HG03045 (cell line): Measurements from ENCODE around the gene SCN1A.
A peak's percentile ranks its signal among the peaks of the same experiment; 100 is the strongest.
"Not testable (repeated sequence)": the region's sequence is repeated elsewhere in the genome, so short reads cannot be mapped to it uniquely, and the experiment has no call there.

Experiments
- ATAC-seq: cut with Tn5 transposase; IDR thresholded peaks from one replicate; pipeline ENCODE4 v1.9.1; 2021; ENCODE audit warnings: mild to moderate bottlenecking, moderate library complexity; ENCODE audit not compliant: unreplicated experiment

SCN1A gene

GRCh38 chr2:165989851-165990250, 138.0 kb downstream of the SCN1A start:
- no peak for ATAC-seq

GRCh38 chr2:165985120-165985519, 142.7 kb downstream of the SCN1A start:
- no peak for ATAC-seq

- not testable (repeated sequence) for ATAC-seq
These were observed 155.7 kb downstream of the SCN1A start for GRCh38 chr2:165972161-165972560.

GRCh38 chr2:165970663-165971062, 157.2 kb downstream of the SCN1A start:
- ATAC-seq, result no peak

GRCh38 chr2:165969227-165969626, 158.6 kb downstream of the SCN1A start:
- no peak for ATAC-seq

- no peak for ATAC-seq
These were observed 160.1 kb downstream of the SCN1A start for GRCh38 chr2:165967746-165968145.

- ATAC-seq, result no peak
These were observed 166.0 kb downstream of the SCN1A start for GRCh38 chr2:165961818-165962217.

GRCh38 chr2:165959371-165959770, 168.4 kb downstream of the SCN1A start:
- no peak for ATAC-seq

- ATAC-seq, result no peak
These were observed 169.4 kb downstream of the SCN1A start for GRCh38 chr2:165958313-165958960.

- ATAC-seq, result no peak
These were observed 170.7 kb downstream of the SCN1A start for GRCh38 chr2:165957030-165957675.

GRCh38 chr2:165953655-165954606, 173.9 kb downstream of the SCN1A start, which contains the start of gene TTC21B:
TSS of gene TTC21B (minus strand) at chr2:165953776. CDS start at chr2:165953705, 71 bp downstream.
- peak; percentile 98 for ATAC-seq

- ATAC-seq, result peak; percentile 46
These were observed 174.5 kb downstream of the SCN1A start for GRCh38 chr2:165953306-165953654.

GRCh38 chr2:165952741-165953211, 175.0 kb downstream of the SCN1A start:
- ATAC-seq, result no peak

GRCh38 chr2:165952085-165952484, 175.7 kb downstream of the SCN1A start:
- no peak for ATAC-seq

- ATAC-seq, result no peak
These were observed 177.4 kb downstream of the SCN1A start for GRCh38 chr2:165950438-165950837.

GRCh38 chr2:165941827-165942226, 186.0 kb downstream of the SCN1A start:
- ATAC-seq, result no peak

GRCh38 chr2:165938237-165938636, 189.6 kb downstream of the SCN1A start:
- no peak for ATAC-seq
